ENCODE data around the gene WFDC11. TPM values are rescaled to one million over a fixed set of nuclear protein-coding genes. Genes with fewer than 3 reads are reported as not detected.
"Not testable (repeated sequence)": the region's sequence is repeated elsewhere in the genome, so short reads cannot be mapped to it uniquely, and the experiment has no call there.

Gene WFDC11
- total RNA-seq, 2 donors from 2014 or later = not detected

DNA sequence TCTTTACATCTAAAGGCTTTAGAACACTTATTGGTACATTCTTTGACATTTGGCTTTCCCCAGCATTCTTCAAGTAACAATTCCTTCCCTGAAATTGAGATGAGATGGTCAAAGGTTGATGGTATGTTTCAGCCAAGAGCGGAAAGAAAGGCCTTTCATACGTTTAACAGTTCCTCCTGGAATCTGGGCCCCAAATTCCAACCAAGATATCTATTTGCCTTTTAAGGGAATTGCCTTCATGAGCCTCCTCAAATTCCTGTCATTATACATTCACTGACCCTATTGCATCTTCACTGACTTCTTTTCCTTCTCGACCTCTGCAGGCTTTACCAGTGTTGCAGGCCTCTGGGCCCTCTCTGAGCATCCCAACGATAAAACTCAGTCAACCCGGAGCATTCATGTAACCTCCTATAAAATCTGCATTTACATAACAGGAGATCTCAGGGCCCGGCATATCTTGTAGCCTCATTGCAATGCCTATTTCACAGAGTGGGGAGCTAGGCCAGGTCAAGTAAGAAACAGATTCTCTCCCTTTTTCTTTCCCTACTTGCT, 20.7 kb downstream of the WFDC11 start:
- H3K27me3 ChIP-seq = no peaks in the 10 kb centered on the region
- 82 to 85% methylated on average over 6 of the region's 6 CpGs for WGBS, 2 donors
- intact Hi-C loops (cut with DNase I) = no loop called here
- H3K9me3 ChIP-seq = no peaks in the 10 kb centered on the region
- no peak overlapping the region for H3K4me3 ChIP-seq
- DNase-seq (no peak), ATAC-seq (no peak)
- H3K36me3 ChIP-seq (replicated peaks in 1 of 2; ENCODE audit: insufficient read depth in 1 of 2, low read depth in 2 of 2) = no peaks in the 10 kb centered on the region
- no peak overlapping the region for H3K27ac ChIP-seq
- no peaks in the 10 kb centered on the region for H3K4me1 ChIP-seq
- no peak for TF ChIP-seq POLR2A (IDR thresholded peaks at IDR 0.05)
- TF ChIP-seq CTCF (IDR thresholded peaks at IDR 0.05) = no peak

DNA sequence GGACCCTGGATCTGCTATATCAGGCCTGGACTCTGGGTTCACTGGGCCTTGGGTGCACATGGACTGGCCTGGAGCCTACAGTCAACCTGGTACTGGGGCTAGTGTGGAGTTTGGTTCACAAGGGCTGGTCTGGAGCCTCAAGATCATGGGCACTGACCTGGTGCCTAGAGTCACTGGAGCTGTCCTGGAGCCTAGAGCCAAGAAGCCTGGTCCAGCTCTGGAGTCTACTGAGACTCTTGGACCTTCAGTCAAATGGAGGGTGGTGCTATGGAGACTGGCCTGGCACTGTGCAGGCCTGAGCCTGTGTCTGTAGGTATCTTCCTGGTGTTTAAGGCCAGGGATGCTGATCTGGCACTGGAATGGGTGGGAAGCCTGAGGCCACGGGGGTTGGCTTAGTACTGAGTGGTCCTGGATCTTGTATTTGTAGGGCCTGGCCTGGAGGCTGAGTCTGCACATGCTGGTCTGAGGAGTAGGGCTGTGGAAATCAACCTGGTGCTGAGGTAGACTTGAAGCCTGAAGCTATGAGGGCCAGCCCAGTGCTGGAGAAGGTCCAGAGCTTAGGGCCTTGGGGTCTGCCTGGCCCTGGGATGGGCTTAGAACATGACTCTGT, 22.5 kb downstream of the WFDC11 start:
- intact Hi-C loops (cut with DNase I) = no loop called here
- Histone ChIP-seq H3K36me3 (replicated peaks in 1 of 2; ENCODE audit: insufficient read depth in 1 of 2, low read depth in 2 of 2) (no peaks in the 10 kb centered on the region), H3K4me1 (no peaks in the 10 kb centered on the region), H3K4me3 (no peak overlapping the region), H3K9me3 (no peaks in the 10 kb centered on the region), H3K27me3 (no peaks in the 10 kb centered on the region), H3K27ac (no peak overlapping the region)
- TF ChIP-seq CTCF (IDR thresholded peaks at IDR 0.05) (no peak), POLR2A (IDR thresholded peaks at IDR 0.05) (no peak)
- WGBS, 2 donors = 87% methylated on average over 1 of the region's 1 CpG; no CpG with 5 or more reads in 1 of the 2 donors
- DNase-seq = no peak
- ATAC-seq = no peak

DNA sequence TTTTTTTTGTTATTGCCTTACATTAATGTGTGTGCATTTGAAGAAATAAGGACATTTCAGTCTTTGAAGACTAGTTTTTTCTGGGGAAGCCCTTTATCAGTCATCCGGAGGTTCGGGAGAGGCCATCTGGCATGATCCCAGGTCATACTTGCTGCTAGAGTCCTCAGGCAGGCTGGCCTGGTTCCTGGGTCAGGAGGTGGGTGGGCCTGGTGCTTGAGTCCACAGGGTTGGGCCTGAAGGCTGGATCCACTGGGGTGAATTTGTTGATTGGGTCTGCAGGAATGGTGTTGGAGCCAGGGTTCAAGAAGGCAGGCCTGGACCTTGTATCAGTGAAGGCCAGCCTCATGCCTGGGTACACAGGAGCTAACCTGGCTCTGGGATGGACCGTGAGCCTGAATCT, 23.2 kb downstream of the WFDC11 start:
- Histone ChIP-seq H3K4me3 (no peak overlapping the region), H3K27ac (no peak overlapping the region), H3K4me1 (no peaks in the 10 kb centered on the region), H3K36me3 (replicated peaks in 1 of 2; ENCODE audit: insufficient read depth in 1 of 2, low read depth in 2 of 2) (no peaks in the 10 kb centered on the region), H3K9me3 (no peaks in the 10 kb centered on the region), H3K27me3 (no peaks in the 10 kb centered on the region)
- DNase-seq (no peak), ATAC-seq (no peak)
- intact Hi-C loops (cut with DNase I) = no loop called here
- WGBS, 2 donors = 51 to 74% methylated on average over 2 to 3 of the region's 3 CpGs
- no peak for TF ChIP-seq POLR2A (IDR thresholded peaks at IDR 0.05)
- TF ChIP-seq CTCF (IDR thresholded peaks at IDR 0.05) = no peak

GRCh38 chr20:45645869-45646268, 24.2 kb downstream of the WFDC11 start:
- H3K36me3 ChIP-seq (replicated peaks in 1 of 2; ENCODE audit: insufficient read depth in 1 of 2, low read depth in 2 of 2); ATAC-seq; intact Hi-C loops (cut with DNase I); H3K4me1 ChIP-seq; H3K27ac ChIP-seq; H3K9me3 ChIP-seq; H3K27me3 ChIP-seq; DNase-seq; H3K4me3 ChIP-seq: not testable (repeated sequence)
- WGBS, 2 donors = 88 to 97% methylated on average over 6 of the region's 28 CpGs

DNA sequence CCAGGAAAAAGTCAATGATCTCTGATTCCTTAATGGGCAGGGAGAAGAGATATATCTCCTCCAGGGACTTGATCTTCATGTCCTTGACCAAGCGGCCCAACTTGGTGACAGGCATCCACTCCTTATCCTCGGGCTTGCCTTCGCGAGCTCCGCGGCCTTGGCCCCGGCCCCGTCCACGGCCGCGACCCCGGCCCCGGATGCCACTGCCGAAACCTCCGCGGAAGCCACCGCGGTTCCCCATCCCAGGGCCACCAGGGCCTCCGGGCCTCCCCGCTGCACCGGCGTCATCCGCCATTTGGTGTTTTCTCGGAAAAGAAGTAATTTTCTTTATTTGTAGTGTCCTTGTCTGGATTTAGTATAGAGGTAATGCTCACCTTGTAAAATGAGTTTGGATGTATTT, 29.0 kb downstream of the WFDC11 start:
- intact Hi-C loops (cut with DNase I) = not testable (repeated sequence)
- 89 to 93% methylated on average over 24 of the region's 24 CpGs for WGBS, 2 donors

DNA sequence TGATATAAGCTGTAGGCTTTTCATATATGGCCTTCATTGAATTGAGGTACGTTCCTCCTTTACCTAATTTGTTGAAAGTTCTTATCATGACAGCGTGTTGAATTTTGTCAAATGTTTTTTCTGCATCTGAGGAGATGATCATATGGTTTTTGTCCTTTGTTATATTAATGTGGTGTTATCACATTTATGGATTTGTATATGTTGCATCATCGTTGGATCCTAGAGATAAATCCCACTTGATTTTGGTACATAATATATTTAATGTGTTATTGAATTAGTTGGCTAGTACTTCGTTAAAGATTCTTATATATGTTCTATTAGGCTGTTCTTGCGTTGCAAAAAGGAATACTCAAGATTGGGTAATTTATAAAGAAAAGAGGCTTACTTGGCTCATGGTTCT, 30.4 kb downstream of the WFDC11 start:
- ATAC-seq = no peak
- DNase-seq = no peak
- Histone ChIP-seq H3K9me3 (no peaks in the 10 kb centered on the region), H3K36me3 (replicated peaks in 1 of 2; ENCODE audit: insufficient read depth in 1 of 2, low read depth in 2 of 2) (no peaks in the 10 kb centered on the region), H3K4me1 (no peaks in the 10 kb centered on the region), H3K27ac (no peak overlapping the region), H3K4me3 (no peak overlapping the region), H3K27me3 (no peaks in the 10 kb centered on the region)
- TF ChIP-seq POLR2A (IDR thresholded peaks at IDR 0.05) (no peak), CTCF (IDR thresholded peaks at IDR 0.05) (no peak)
- WGBS, 2 donors = 70 to 79% methylated on average over 5 of the region's 5 CpGs
- intact Hi-C loops (cut with DNase I) = no loop called here

More for the DNA sequence above, 29.0 kb downstream of the WFDC11 start:
- not testable (repeated sequence) for H3K4me1 ChIP-seq; H3K4me3 ChIP-seq; DNase-seq; H3K9me3 ChIP-seq; H3K36me3 ChIP-seq (replicated peaks in 1 of 2; ENCODE audit: insufficient read depth in 1 of 2, low read depth in 2 of 2); H3K27me3 ChIP-seq; H3K27ac ChIP-seq; ATAC-seq

Data from body of pancreas (tissue), 4 donors.